H9 (cell line): ENCODE results near the gene SERTAD1. TPM values are rescaled to one million over a fixed set of nuclear protein-coding genes. Genes with fewer than 3 reads are reported as not detected.

Source experiments
- DNase-seq: peaks from one replicate; pipeline ENCODE4 v3.0.0-alpha.2; 2017
- H2AFZ ChIP-seq: one replicate; pipeline ENCODE4 v1.6.1; 2013; ENCODE audit warnings: mild to moderate bottlenecking, low read length, control low read depth, moderate library complexity
- H2AK5ac ChIP-seq: 2 replicates; pipeline ENCODE4 v1.6.1; 2013; ENCODE audit warnings: low read length, control low read depth, mixed read lengths; ENCODE audit not compliant: insufficient read length
- H2BK120ac ChIP-seq: one replicate; pipeline ENCODE4 v1.6.1; 2013; ENCODE audit warnings: low read depth, mild to moderate bottlenecking, low read length, control low read depth, inconsistent platforms; ENCODE audit not compliant: poor library complexity, severe bottlenecking
- H2BK12ac ChIP-seq: 2 replicates; pipeline ENCODE4 v1.6.1; 2013; ENCODE audit warnings: low read length, control low read depth, mixed read lengths, low read depth; ENCODE audit not compliant: insufficient read length
- H2BK15ac ChIP-seq: 2 replicates; pipeline ENCODE4 v1.6.1; 2013; ENCODE audit warnings: low read depth, low read length, control low read depth
- H2BK20ac ChIP-seq: one replicate; pipeline ENCODE4 v1.6.1; 2013; ENCODE audit warnings: low read depth, mild to moderate bottlenecking, low read length, control low read depth, inconsistent platforms; ENCODE audit not compliant: poor library complexity, severe bottlenecking
- H2BK5ac ChIP-seq: 2 replicates; pipeline ENCODE4 v1.6.1; 2013; ENCODE audit warnings: low read length, control low read depth, mixed read lengths; ENCODE audit not compliant: insufficient read length
- H3K14ac ChIP-seq: 2 replicates; pipeline ENCODE4 v1.6.1; 2013; ENCODE audit warnings: low read length, control low read depth; ENCODE audit not compliant: insufficient read depth
- H3K18ac ChIP-seq: 2 replicates; pipeline ENCODE4 v1.6.1; 2013; ENCODE audit warnings: low read depth, mild to moderate bottlenecking, mixed read lengths, low read length, control low read depth; ENCODE audit not compliant: insufficient read length
- H3K23ac ChIP-seq: 2 replicates; pipeline ENCODE4 v1.6.1; 2013; ENCODE audit warnings: low read length, control low read depth, mixed read lengths, low read depth; ENCODE audit not compliant: insufficient read length
- H3K23me2 ChIP-seq: 2 replicates; pipeline ENCODE4 v1.6.1; 2013; ENCODE audit warnings: low read depth, mild to moderate bottlenecking, mixed read lengths, low read length, control low read depth; ENCODE audit not compliant: insufficient read length, poor library complexity, severe bottlenecking
- H3K27ac ChIP-seq: 2 replicates; pipeline ENCODE4 v1.5.1; 2013; ENCODE audit warnings: low read length, control low read depth, mixed read lengths, low read depth; ENCODE audit not compliant: insufficient read length
- H3K27me3 ChIP-seq: 2 replicates; pipeline ENCODE4 v1.6.1; 2013; ENCODE audit warnings: low read length, control low read depth, inconsistent platforms; ENCODE audit not compliant: insufficient read depth
- H3K4ac ChIP-seq: 2 replicates; pipeline ENCODE4 v1.6.1; 2013; ENCODE audit warnings: low read depth, mild to moderate bottlenecking, control low read depth, inconsistent platforms, low read length, moderate library complexity
- H3K4me1 ChIP-seq: 2 replicates; pipeline ENCODE4 v1.6.1; 2013; ENCODE audit warnings: low read length, control low read depth, inconsistent platforms; ENCODE audit not compliant: insufficient read depth
- H3K4me2 ChIP-seq: 2 replicates; pipeline ENCODE4 v1.6.1; 2013; ENCODE audit warnings: low read length, control low read depth, mixed read lengths; ENCODE audit not compliant: insufficient read length, insufficient read depth
- H3K56ac ChIP-seq: 2 replicates; pipeline ENCODE4 v1.6.1; 2013; ENCODE audit warnings: low read depth, mild to moderate bottlenecking, mixed read lengths, low read length, control low read depth; ENCODE audit not compliant: insufficient read length
- H3K79me1 ChIP-seq: 2 replicates; pipeline ENCODE4 v1.6.1; 2013; ENCODE audit warnings: low read depth, mild to moderate bottlenecking, moderate library complexity, low read length, control low read depth, inconsistent platforms; ENCODE audit not compliant: insufficient read depth, poor library complexity, severe bottlenecking
- H3K79me2 ChIP-seq: 2 replicates; pipeline ENCODE4 v1.6.1; 2013; ENCODE audit warnings: low read length, control low read depth, inconsistent platforms; ENCODE audit not compliant: insufficient read depth
- H3K9ac ChIP-seq: 2 replicates; pipeline ENCODE4 v1.6.1; 2013; ENCODE audit warnings: low read length, control low read depth, mixed read lengths; ENCODE audit not compliant: insufficient read length; ENCODE audit errors: extremely low read depth
- H3K9me3 ChIP-seq: one replicate; pipeline ENCODE4 v1.6.1; 2013; ENCODE audit warnings: low read depth, low read length, inconsistent platforms; ENCODE audit not compliant: control insufficient read depth
- H3T11ph ChIP-seq: one replicate; pipeline ENCODE4 v1.6.1; 2013; ENCODE audit warnings: mild to moderate bottlenecking, low read length, control low read depth, inconsistent platforms
- H4K20me1 ChIP-seq: one replicate; pipeline ENCODE4 v1.6.1; 2013; ENCODE audit not compliant: control insufficient read depth, insufficient read length, insufficient read depth
- H4K5ac ChIP-seq: 2 replicates; pipeline ENCODE4 v1.6.1; 2013; ENCODE audit warnings: low read depth, mild to moderate bottlenecking, mixed read lengths, low read length, control low read depth; ENCODE audit not compliant: insufficient read length
- H4K8ac ChIP-seq: replicated peaks from 2 replicates; pipeline ENCODE4 v1.6.1; 2013; ENCODE audit warnings: low read length, control low read depth, mixed read lengths, low read depth; ENCODE audit not compliant: insufficient read length
- H4K91ac ChIP-seq: 2 replicates; pipeline ENCODE4 v1.6.1; 2013; ENCODE audit warnings: low read depth, mild to moderate bottlenecking, moderate library complexity, mixed read lengths, low read length, control low read depth; ENCODE audit not compliant: insufficient read length
- H3K27ac Mint-ChIP-seq, 3 experiments: 2 replicates in 2 of 3; 3 replicates in 1 of 3; pipeline ENCODE4 v1.8.0; 2020 to 2021; ENCODE audit warnings: mixed read lengths in 3 of 3, mild to moderate bottlenecking in 1 of 3, moderate library complexity in 1 of 3
- H3K27me3 Mint-ChIP-seq: 2 replicates; pipeline ENCODE4 v1.8.0; 2021; ENCODE audit warnings: low read depth, mild to moderate bottlenecking, moderate library complexity, mixed read lengths
- H3K36me3 Mint-ChIP-seq, 3 experiments: 2 replicates in 2 of 3; 3 replicates in 1 of 3; pipeline ENCODE4 v1.8.0; 2020 to 2021; ENCODE audit warnings: low read depth in 3 of 3, mixed read lengths in 3 of 3; ENCODE audit not compliant: insufficient read depth in 1 of 3
- H3K4me1 Mint-ChIP-seq, 2 experiments: 2 replicates each; pipeline ENCODE4 v1.8.0; 2020; ENCODE audit warnings: mixed read lengths in 2 of 2
- H3K4me3 Mint-ChIP-seq, 2 experiments: 2 replicates in 1 of 2; 3 replicates in 1 of 2; pipeline ENCODE4 v1.8.0; 2020 to 2021; ENCODE audit warnings: mild to moderate bottlenecking in 2 of 2, mixed read lengths in 2 of 2, moderate library complexity in 1 of 2
- H3K9me3 Mint-ChIP-seq, 2 experiments: 2 replicates in 1 of 2; 3 replicates in 1 of 2; pipeline ENCODE4 v1.8.0; 2020; ENCODE audit warnings: mild to moderate bottlenecking in 2 of 2, mixed read lengths in 2 of 2, moderate library complexity in 1 of 2
- WGBS: extraction: QIAGEN DNeasy Blood & Tissue Kit; methylation state at CpG from one replicate; pipeline ENCODE4 v1.1.7; 2013; ENCODE audit warnings: missing lambda C conversion rate, low lambda C conversion rate, mixed read lengths; ENCODE audit not compliant: insufficient read length; ENCODE audit errors: extremely low coverage; 5-methylcytosine and 5-hydroxymethylcytosine counted together
- total RNA-seq: library from RNA; stranded (reverse); gene quantifications from 2 replicates; pipeline ENCODE4 v1.2.1, GENCODE V29; 2021
- TF ChIP-seq, protein P1 (sequence below): fragments of 200-600 bp; sonication (generic); conservative IDR thresholded peaks from 3 replicates; pipeline ENCODE4 v1.8.0; 2021; ENCODE audit warnings: antibody characterized with exemption, mild to moderate bottlenecking

Gene SERTAD1
- total RNA-seq, 1 experiment from 2014 or later = 7.9 TPM

DNA sequence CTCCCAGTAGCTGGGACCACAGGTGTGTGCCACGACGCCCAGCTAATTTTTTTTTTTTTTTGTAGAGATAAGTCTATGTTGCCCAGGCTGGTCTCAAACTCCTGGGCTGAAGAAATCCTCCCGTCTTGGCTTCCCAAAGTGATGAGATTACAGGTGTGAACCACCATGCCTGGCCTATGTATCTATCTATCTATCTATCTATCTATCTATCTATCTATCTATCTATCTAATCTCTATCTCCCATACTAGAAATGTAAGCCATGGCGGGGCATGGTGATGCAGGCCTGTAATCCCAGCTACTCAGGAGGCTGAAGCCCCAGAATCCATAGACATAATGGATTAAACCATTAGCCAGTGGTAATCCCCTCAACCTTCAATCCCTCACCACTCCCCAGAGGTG is 24.9 kb upstream of the SERTAD1 start:
- Histone ChIP-seq H3K23ac (no peak overlapping the region), H3K27me3 (no peaks in the 10 kb centered on the region), H3K4me1 (no peaks in the 10 kb centered on the region), H2BK5ac (no peak overlapping the region), H2AFZ (no peak overlapping the region), H3K56ac (no peak overlapping the region), H3K23me2 (no peaks in the 10 kb centered on the region), H3K4me2 (no peak overlapping the region), H3K79me2 (no peaks in the 10 kb centered on the region), H3K27ac (no peak overlapping the region), H4K8ac (no peak overlapping the region), H3K4ac (no peak overlapping the region), H2BK120ac (no peak overlapping the region), H4K20me1 (no peaks in the 10 kb centered on the region), H2BK15ac (no peak overlapping the region), H3K79me1 (no peaks in the 10 kb centered on the region), H4K5ac (no peak overlapping the region), H2AK5ac (no peak overlapping the region), H3K9ac (no peak overlapping the region), H2BK12ac (no peak overlapping the region), H4K91ac (no peak overlapping the region), H2BK20ac (no peak overlapping the region), H3K18ac (no peak overlapping the region), H3T11ph (no peak overlapping the region), H3K14ac (no peak overlapping the region), H3K9me3 (no peaks in the 10 kb centered on the region)
- peaks cover 0 to 18% (median 4%) of the 10 kb centered on the region in 3 experiments; a peak in 4 of 7 replicates for H3K36me3 Mint-ChIP-seq
- H3K4me3 Mint-ChIP-seq = no peak overlapping the region
- peaks cover 14 to 17% of the 10 kb centered on the region in 2 experiments for H3K4me1 Mint-ChIP-seq
- WGBS = no CpG with 5 or more reads among the region's 4 CpGs
- DNase-seq = no peak
- no peaks in the 10 kb centered on the region for H3K27me3 Mint-ChIP-seq
- 0 out of 7 replicates have a peak overlapping the region, but pooled peaks of 1 of the 3 experiments have one; percentile 71 for H3K27ac Mint-ChIP-seq
- TF ChIP-seq, protein P1, sequence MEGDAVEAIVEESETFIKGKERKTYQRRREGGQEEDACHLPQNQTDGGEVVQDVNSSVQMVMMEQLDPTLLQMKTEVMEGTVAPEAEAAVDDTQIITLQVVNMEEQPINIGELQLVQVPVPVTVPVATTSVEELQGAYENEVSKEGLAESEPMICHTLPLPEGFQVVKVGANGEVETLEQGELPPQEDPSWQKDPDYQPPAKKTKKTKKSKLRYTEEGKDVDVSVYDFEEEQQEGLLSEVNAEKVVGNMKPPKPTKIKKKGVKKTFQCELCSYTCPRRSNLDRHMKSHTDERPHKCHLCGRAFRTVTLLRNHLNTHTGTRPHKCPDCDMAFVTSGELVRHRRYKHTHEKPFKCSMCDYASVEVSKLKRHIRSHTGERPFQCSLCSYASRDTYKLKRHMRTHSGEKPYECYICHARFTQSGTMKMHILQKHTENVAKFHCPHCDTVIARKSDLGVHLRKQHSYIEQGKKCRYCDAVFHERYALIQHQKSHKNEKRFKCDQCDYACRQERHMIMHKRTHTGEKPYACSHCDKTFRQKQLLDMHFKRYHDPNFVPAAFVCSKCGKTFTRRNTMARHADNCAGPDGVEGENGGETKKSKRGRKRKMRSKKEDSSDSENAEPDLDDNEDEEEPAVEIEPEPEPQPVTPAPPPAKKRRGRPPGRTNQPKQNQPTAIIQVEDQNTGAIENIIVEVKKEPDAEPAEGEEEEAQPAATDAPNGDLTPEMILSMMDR = no peak
- H3K9me3 Mint-ChIP-seq = no peaks in the 10 kb centered on the region; a peak in 1 of 5 replicates
